KBM-7 (cell line): ENCODE results near the gene FLT1.

ENCODE experiments used
- DNase-seq: peaks from one replicate; pipeline ENCODE4 v3.0.0-alpha.2; 2015
- in situ Hi-C: fragments of 300-500 bp; cut with MboI; formaldehyde crosslinking; loops from 2 replicates; pipeline ENCODE4 v1.14.3; 2020; ENCODE audit warnings: low sequenced_read_pairs, low pct_unique_long_range_greater_than_20kb, mixed read lengths

The FLT1 gene

GRCh38 chr13:28314879-28315278 is 180.0 kb downstream of the FLT1 start:
- no peak for DNase-seq
- in situ Hi-C loops = no loop called here

DNA sequence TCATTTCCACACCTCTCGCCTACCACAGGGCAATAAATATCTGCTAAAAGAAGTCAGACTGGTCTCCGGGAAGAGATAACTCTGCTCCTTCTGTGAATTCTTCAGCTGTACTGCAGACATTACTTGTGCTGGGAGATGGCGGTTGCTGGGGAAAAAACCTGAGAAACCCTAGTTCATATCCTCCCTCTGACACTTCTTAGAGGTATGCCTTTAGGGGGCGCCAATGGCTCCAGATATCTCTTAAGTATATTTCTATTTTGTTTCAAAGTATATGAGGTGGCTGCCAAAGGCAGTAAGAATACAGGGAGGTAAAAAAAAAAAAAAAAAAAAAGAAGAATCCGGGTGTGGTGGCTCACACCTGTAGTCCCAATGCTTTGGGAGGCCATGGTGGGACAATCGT is 181.3 kb downstream of the FLT1 start:
- DNase-seq = peak; percentile 33
- in situ Hi-C loops = no loop called here

DNA sequence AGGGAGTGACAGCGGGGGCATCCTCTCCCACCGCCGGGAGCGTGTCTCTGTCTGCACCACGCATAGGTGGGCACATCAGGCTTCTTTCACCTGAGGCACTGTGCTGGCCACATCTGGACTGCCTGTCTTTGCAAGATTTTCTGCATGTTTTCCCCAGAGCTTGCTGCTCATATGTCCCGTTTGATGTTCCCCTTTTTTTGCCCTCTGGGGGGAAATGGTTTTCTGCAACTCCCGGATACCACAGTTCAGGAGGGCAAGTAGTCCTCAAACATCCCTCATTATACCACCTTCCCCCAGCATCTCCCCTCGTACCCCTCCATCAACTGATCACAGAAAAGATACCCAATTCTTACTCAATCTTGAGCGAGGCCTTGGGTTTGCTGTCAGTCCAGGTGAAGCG is 188.6 kb downstream of the FLT1 start:
- peak; percentile 27 for DNase-seq
- in situ Hi-C loops = no loop called here

- in situ Hi-C loops = no loop called here
- no peak for DNase-seq
Observed at GRCh38 chr13:28301839-28302238, 193.1 kb downstream of the FLT1 start.

DNA sequence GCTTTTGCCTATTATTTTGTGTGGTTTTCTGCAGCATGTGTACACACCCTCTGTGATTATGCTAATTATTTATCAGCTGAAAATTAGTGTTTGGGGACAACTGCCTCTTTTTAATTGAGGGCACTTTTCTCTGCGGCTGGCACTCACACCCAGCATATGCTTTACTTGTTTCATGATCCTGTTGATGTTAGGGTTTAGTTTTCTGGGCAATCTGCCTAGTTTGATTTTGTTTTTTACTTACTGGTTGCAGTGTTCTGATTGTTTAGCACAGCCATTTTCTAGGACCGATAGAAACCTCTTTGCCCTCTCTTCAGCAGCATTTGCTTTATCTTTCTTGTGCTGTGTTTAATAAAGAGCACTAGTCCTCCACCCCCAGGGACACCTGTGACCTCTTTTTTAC is 195.0 kb downstream of the FLT1 start:
- in situ Hi-C loops = no loop called here
- DNase-seq = no peak

DNA sequence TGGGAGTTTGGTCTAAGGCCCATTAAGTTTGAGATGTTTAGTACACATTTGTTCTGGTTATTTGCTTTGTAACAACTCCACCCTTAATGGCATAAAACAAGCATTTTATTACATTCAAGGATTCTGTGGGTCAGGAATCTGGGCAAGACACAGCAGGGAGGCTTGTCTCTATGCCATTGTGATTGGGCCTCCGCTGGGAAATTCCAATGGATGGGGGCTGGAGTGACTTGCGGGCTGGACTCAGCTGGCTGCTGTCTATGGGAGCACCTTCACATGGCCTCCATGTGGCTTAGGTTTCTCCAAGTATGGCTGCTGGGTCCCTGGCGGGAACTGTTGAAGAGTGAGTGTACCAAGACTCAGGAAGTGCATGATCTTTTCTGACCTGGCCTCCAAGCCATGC is 197.6 kb downstream of the FLT1 start:
- in situ Hi-C loops = no loop called here
- no peak for DNase-seq

DNA sequence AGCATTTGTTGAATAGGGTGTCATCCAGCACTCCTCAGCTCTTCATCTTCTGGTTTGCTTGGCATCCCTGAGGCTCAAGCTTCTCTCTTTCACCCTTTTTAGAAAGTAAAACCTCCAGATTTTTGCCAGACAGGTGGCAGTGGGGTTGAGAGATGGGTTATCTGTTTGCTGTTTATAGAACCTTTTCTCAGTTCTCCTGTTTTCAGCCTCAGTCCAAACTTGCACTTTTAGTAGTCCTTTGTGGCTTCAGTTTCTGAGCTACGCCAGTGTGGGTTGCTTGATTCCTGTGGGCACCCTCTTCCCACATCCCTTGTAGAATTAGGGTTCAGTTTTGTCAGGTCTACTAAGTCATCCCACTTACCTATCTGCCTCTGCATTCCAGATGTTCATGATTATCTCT is 208.7 kb downstream of the FLT1 start:
- in situ Hi-C loops = no loop called here
- DNase-seq = no peak

DNA sequence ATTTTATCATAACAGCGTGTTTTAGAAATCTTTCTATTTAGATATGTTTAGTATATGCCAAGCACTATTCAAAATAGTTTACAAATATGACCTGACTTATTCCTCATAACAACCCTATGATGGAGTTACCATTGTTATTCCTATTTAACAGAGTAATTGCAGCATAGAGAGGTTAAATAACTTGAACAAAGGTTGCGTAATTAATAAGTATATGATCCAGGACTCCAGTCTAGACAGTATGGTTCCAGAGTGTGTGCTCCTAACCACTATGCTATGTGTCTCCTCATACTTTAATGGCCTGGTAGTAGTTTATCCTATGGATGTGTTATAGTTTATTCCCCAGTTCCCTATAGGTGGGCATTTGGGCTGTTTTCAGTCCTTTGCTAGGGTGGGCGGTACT is 211.3 kb downstream of the FLT1 start:
- in situ Hi-C loops = no loop called here
- no peak for DNase-seq

DNA sequence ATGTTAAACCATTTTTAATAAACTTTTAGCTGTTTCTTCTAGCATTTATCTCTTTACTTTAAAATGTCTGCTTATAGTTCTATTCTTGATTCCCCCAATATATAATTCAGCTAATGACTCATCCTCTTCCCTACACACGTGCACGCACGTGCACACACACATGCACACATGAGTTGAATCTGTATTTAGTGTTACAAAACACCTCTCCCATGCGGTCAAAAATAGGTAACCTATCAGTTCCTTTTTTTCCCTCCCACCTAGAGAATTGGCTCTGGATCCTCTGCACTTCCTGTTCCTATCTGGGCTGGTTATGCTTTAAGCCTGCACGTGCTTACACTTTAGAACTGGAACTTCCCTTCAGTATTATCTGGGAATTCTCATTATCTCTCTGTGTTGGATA is 212.5 kb downstream of the FLT1 start:
- in situ Hi-C loops = no loop called here

GRCh38 chr13:28273919-28274318 is 221.0 kb downstream of the FLT1 start:
- in situ Hi-C loops = no loop called here
- DNase-seq = peak; percentile 48

More for the DNA sequence above, 212.5 kb downstream of the FLT1 start:
- DNase-seq = peak; percentile 66

DNA sequence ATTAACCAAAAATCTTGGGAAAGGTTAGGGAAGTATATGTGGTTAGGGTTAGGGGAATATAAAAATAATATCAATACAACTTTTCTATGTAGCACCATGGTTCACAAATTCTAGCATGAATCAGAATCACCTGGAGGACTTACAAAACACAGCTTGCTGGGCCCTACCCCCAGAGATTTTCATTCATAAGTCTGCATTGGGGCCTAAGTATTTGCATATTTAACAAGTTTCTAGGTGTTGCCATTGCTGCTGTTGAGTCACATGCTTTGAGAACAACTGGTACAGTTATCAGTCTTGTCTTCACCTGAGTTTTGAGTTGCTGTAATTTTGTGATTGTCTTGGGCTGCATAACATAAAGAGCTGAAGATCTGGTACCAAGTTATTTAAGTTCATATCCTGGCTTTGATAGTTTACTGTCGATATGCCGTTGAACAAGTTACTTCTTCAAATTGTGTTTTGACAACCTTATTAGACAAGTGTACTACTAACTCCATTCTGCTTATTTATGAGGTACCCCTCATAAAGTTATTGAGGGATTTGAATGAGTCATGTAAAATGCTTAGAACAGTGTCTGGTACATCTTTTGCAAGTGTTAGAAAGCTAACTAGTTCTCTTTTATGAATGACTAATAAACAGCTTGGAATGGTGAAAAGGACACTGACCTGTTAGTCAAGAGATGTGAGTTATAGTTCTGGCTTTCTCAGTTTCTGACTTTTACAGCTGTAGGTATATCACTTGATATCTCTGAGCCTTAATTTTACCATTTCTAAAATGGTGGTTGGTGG is 223.7 kb downstream of the FLT1 start:
- in situ Hi-C loops = no loop called here
- no peak for DNase-seq

- peak; percentile 91 for DNase-seq
- in situ Hi-C loops = no loop called here
Observed at GRCh38 chr13:28268800-28269223, 226.1 kb downstream of the FLT1 start.

- DNase-seq = no peak
- in situ Hi-C loops = no loop called here
Observed at GRCh38 chr13:28267497-28267896, 227.4 kb downstream of the FLT1 start.

DNA sequence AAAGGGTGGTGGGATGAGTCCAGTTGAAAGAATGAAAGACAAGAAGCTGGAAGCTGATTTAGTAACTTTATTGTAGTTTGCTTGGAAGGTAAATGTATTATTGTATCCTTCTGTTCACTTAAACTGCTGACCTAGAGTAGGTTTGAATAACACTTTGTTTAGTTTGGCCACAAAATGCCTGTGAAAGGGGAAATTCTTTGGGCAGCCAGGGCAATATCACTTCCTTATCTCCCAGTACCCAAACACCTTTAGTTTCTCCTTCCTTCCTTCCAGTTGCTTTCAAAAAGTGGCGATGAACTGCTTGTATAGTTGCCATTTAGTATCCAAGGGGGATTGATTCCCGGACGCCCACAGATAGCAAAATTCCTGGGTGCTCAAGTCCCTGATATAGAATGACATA is 236.5 kb downstream of the FLT1 start:
- DNase-seq = peak; percentile 51
- in situ Hi-C loops = no loop called here

- in situ Hi-C loops = no loop called here
- DNase-seq = no peak
Observed at GRCh38 chr13:28257305-28257704, 237.6 kb downstream of the FLT1 start.

GRCh38 chr13:28252547-28252946 is 242.4 kb downstream of the FLT1 start:
- no peak for DNase-seq
- in situ Hi-C loops = no loop called here

DNA sequence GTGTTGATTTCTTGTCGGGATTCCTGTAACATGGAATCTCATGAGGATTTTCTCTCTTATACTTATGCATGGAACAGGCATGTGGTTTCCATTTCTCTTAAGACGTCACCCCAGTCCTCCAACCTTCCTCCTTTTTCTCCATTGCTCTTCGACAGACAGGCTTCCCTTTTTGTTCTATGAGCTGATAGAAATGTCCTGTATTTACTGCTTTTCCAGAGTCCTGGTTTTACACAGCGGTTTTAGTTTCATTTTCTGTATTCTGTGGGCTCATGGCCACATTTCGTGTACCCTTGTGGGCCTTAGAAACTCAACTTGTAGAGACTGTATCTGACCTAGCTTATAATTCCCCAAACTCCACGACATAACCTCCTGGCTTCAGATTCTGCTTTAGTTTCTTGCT is 243.5 kb downstream of the FLT1 start:
- in situ Hi-C loops = no loop called here
- peak; percentile 38 for DNase-seq

DNA sequence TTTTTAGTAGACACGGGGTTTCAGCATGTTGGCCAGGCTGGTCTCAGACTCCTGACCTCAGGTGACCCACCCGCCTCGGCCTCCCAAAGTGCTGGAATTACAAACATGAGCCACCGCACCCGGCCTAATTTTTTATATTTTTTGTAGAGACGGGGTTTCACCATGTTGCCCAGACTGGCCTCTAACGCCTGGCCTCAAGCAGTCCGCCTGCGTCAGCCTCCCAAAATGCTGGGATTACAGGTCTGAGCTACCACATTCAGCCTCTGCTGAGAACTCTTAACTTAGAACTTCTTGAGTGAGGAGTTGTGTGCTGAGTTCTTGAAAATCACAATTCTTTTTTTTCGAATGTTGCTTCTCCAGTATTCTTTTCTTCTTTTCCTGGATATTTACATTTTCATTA is 244.4 kb downstream of the FLT1 start:
- no peak for DNase-seq
- in situ Hi-C loops = no loop called here
